ENCODE results near the gene MRPL58. TPM values are rescaled to one million over a fixed set of nuclear protein-coding genes. Genes with fewer than 3 reads are reported as not detected.
A peak's percentile ranks its signal among the peaks of the same experiment; 100 is the strongest.

The MRPL58 gene
- total and polyA plus RNA-seq, 2 of the 8 experiments (the other 6 are each of a cell fraction or from before 2014, with no cell fraction given), result 43.6 to 49.1 TPM

DNA sequence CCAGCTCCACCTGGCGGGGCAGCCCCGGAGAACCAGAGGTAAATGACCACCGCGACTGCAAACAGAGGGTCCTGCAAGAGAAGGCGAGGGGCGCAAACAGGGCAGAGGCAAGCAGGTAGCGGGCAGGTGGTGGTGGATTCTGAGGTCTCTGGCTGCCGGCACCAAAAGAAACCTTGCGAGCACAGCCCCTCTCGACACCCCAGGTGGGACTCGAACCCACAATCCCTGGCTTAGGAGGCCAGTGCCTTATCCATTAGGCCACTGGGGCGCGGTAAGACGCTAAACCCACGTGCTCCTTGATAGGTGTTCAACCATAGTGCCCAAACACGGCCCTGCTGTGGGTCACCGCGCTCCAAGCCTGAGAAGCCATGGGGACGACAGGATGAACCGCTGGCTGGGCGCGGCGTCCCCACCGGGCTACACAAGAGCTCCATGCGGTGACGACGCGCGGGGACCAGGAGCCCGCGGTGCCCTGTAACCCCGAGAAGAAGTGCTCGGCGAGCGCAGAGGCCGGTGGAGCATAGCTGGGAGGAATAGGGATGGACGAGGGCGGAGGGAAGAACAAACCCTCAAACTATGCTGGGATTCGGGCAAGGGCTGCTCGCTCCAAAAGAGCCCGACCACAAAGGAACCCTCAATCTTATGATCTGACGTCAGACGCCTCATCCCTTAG is 21.9 kb downstream of the MRPL58 start (continued):
- TF ChIP-seq TEAD4 (IDR thresholded peaks at IDR 0.05; ENCODE audit: low read depth, low read length) (peak; percentile 86), KDM4A (IDR thresholded peaks at IDR 0.05; ENCODE audit: low read depth, low read length, severe bottlenecking) (peak; percentile 88), SIX5 (IDR thresholded peaks at IDR 0.05; ENCODE audit: low read depth, low read length) (no peak), CBX8 (IDR thresholded peaks at IDR 0.05; ENCODE audit: borderline replicate concordance, low read depth, low read length) (no peak), NANOG (IDR thresholded peaks at IDR 0.05; ENCODE audit: insufficient read depth, low read depth, low read length, poor library complexity, severe bottlenecking) (no peak), TAF7 (optimal IDR thresholded peaks at IDR 0.05; ENCODE audit: borderline replicate concordance, low read depth, low read length) (peak; percentile 73), GABPA (IDR thresholded peaks at IDR 0.05; ENCODE audit: borderline replicate concordance, insufficient read depth, low read length) (no peak), CHD2 (IDR thresholded peaks at IDR 0.05; ENCODE audit: low read length) (no peak), CREB1 (IDR thresholded peaks at IDR 0.05) (peak; percentile 40; the same call in 1 of the 2 replicates), YY1 (IDR thresholded peaks at IDR 0.05; ENCODE audit: low read depth, low read length) (no peak)
- TF ChIP-seq, protein P1, sequence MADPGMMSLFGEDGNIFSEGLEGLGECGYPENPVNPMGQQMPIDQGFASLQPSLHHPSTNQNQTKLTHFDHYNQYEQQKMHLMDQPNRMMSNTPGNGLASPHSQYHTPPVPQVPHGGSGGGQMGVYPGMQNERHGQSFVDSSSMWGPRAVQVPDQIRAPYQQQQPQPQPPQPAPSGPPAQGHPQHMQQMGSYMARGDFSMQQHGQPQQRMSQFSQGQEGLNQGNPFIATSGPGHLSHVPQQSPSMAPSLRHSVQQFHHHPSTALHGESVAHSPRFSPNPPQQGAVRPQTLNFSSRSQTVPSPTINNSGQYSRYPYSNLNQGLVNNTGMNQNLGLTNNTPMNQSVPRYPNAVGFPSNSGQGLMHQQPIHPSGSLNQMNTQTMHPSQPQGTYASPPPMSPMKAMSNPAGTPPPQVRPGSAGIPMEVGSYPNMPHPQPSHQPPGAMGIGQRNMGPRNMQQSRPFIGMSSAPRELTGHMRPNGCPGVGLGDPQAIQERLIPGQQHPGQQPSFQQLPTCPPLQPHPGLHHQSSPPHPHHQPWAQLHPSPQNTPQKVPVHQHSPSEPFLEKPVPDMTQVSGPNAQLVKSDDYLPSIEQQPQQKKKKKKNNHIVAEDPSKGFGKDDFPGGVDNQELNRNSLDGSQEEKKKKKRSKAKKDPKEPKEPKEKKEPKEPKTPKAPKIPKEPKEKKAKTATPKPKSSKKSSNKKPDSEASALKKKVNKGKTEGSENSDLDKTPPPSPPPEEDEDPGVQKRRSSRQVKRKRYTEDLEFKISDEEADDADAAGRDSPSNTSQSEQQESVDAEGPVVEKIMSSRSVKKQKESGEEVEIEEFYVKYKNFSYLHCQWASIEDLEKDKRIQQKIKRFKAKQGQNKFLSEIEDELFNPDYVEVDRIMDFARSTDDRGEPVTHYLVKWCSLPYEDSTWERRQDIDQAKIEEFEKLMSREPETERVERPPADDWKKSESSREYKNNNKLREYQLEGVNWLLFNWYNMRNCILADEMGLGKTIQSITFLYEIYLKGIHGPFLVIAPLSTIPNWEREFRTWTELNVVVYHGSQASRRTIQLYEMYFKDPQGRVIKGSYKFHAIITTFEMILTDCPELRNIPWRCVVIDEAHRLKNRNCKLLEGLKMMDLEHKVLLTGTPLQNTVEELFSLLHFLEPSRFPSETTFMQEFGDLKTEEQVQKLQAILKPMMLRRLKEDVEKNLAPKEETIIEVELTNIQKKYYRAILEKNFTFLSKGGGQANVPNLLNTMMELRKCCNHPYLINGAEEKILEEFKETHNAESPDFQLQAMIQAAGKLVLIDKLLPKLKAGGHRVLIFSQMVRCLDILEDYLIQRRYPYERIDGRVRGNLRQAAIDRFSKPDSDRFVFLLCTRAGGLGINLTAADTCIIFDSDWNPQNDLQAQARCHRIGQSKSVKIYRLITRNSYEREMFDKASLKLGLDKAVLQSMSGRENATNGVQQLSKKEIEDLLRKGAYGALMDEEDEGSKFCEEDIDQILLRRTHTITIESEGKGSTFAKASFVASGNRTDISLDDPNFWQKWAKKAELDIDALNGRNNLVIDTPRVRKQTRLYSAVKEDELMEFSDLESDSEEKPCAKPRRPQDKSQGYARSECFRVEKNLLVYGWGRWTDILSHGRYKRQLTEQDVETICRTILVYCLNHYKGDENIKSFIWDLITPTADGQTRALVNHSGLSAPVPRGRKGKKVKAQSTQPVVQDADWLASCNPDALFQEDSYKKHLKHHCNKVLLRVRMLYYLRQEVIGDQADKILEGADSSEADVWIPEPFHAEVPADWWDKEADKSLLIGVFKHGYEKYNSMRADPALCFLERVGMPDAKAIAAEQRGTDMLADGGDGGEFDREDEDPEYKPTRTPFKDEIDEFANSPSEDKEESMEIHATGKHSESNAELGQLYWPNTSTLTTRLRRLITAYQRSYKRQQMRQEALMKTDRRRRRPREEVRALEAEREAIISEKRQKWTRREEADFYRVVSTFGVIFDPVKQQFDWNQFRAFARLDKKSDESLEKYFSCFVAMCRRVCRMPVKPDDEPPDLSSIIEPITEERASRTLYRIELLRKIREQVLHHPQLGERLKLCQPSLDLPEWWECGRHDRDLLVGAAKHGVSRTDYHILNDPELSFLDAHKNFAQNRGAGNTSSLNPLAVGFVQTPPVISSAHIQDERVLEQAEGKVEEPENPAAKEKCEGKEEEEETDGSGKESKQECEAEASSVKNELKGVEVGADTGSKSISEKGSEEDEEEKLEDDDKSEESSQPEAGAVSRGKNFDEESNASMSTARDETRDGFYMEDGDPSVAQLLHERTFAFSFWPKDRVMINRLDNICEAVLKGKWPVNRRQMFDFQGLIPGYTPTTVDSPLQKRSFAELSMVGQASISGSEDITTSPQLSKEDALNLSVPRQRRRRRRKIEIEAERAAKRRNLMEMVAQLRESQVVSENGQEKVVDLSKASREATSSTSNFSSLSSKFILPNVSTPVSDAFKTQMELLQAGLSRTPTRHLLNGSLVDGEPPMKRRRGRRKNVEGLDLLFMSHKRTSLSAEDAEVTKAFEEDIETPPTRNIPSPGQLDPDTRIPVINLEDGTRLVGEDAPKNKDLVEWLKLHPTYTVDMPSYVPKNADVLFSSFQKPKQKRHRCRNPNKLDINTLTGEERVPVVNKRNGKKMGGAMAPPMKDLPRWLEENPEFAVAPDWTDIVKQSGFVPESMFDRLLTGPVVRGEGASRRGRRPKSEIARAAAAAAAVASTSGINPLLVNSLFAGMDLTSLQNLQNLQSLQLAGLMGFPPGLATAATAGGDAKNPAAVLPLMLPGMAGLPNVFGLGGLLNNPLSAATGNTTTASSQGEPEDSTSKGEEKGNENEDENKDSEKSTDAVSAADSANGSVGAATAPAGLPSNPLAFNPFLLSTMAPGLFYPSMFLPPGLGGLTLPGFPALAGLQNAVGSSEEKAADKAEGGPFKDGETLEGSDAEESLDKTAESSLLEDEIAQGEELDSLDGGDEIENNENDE (IDR thresholded peaks at IDR 0.05; ENCODE audit: insufficient replicate concordance, low read length), result peak; percentile 30
